ENCODE results near the gene PEX14. TPM values are rescaled to one million over a fixed set of nuclear protein-coding genes. Genes with fewer than 3 reads are reported as not detected.

PEX14 gene
- total and polyA plus RNA-seq, 2 donors (not counting 3 experiments of a cell fraction or from before 2014, with no cell fraction given), result 19.5 to 26.5 TPM

GRCh38 chr1:10671622-10672342, 197.0 kb downstream of the PEX14 start:
- FAIRE-seq (no peak), DNase-seq (ENCODE audit: low read depth, low spot score) (no peak)
- TF ChIP-seq, protein P1, sequence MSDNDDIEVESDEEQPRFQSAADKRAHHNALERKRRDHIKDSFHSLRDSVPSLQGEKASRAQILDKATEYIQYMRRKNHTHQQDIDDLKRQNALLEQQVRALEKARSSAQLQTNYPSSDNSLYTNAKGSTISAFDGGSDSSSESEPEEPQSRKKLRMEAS (IDR thresholded peaks at IDR 0.05; ENCODE audit: insufficient read depth, insufficient read length), result no peak
- TF ChIP-seq MYC (IDR thresholded peaks at IDR 0.05; ENCODE audit: low read depth, low read length) (no peak), FOS (IDR thresholded peaks at IDR 0.05; ENCODE audit: borderline replicate concordance, insufficient read depth, low read length) (no peak), JUN (IDR thresholded peaks at IDR 0.05; ENCODE audit: borderline replicate concordance, insufficient read depth, insufficient read length, low read depth) (no peak), EZH2 (IDR thresholded peaks at IDR 0.05; ENCODE audit: borderline replicate concordance, low read depth, low read length, severe bottlenecking) (no peak), GATA2 (IDR thresholded peaks at IDR 0.05; ENCODE audit: insufficient read depth, insufficient read length, low read depth, low read length) (no peak), POLR2A (IDR thresholded peaks at IDR 0.05; ENCODE audit: low read depth, low read length) (no peak), POLR2AphosphoS5 (IDR thresholded peaks at IDR 0.05; ENCODE audit: insufficient read depth, low read depth, low read length) (no peak)
- TF ChIP-seq, protein P2, sequence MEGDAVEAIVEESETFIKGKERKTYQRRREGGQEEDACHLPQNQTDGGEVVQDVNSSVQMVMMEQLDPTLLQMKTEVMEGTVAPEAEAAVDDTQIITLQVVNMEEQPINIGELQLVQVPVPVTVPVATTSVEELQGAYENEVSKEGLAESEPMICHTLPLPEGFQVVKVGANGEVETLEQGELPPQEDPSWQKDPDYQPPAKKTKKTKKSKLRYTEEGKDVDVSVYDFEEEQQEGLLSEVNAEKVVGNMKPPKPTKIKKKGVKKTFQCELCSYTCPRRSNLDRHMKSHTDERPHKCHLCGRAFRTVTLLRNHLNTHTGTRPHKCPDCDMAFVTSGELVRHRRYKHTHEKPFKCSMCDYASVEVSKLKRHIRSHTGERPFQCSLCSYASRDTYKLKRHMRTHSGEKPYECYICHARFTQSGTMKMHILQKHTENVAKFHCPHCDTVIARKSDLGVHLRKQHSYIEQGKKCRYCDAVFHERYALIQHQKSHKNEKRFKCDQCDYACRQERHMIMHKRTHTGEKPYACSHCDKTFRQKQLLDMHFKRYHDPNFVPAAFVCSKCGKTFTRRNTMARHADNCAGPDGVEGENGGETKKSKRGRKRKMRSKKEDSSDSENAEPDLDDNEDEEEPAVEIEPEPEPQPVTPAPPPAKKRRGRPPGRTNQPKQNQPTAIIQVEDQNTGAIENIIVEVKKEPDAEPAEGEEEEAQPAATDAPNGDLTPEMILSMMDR (IDR thresholded peaks at IDR 0.05; ENCODE audit: extremely low read depth in 1 of 2, insufficient read depth in 1 of 2, low read depth in 1 of 2, low read length in 2 of 2), result no peak
- Histone ChIP-seq H2AFZ (ENCODE audit: low read depth, low read length) (no peak overlapping the region), H3K4me1 (ENCODE audit: control insufficient read depth, extremely low read depth, insufficient read depth, low read length) (no peaks in the 10 kb centered on the region), H3K79me2 (ENCODE audit: control insufficient read depth, insufficient read depth, low read length) (no peaks in the 10 kb centered on the region), H3K36me3 (ENCODE audit: control insufficient read depth in 2 of 2, extremely low read depth in 1 of 2, insufficient read depth in 2 of 2, low read length in 2 of 2) (no peaks in the 10 kb centered on the region), H3K9me3 (replicated peaks; ENCODE audit: control insufficient read depth, insufficient read depth, low read length) (no peaks in the 10 kb centered on the region), H4K20me1 (replicated peaks; ENCODE audit: control insufficient read depth, extremely low read depth, insufficient read depth, low read length) (no peaks in the 10 kb centered on the region), H3K27ac (ENCODE audit: insufficient read depth, low read depth, low read length) (no peak overlapping the region), H3K9me1 (replicated peaks; ENCODE audit: control insufficient read depth, extremely low read depth, insufficient read depth, low read length) (no peaks in the 10 kb centered on the region), H3K9ac (replicated peaks; ENCODE audit: extremely low read depth, insufficient read depth, low read length) (no peak overlapping the region), H3K4me3 (replicated peaks in 1 of 3; ENCODE audit: insufficient read depth in 1 of 3, low read depth in 1 of 3, low read length in 3 of 3) (no peak overlapping the region), H3K4me2 (ENCODE audit: insufficient read depth, low read length) (no peak overlapping the region), H3K27me3 (ENCODE audit: control insufficient read depth in 2 of 2, insufficient read depth in 2 of 2, low read length in 2 of 2) (peaks cover 0 to 3% of the 10 kb centered on the region in 2 experiments)
- ChIA-PET POLR2A (no interaction called here), CTCF (no interaction called here)
- dilution Hi-C loops (cut with MboI; ENCODE audit: extremely low pct_ligation_motif_present, low sequenced_read_pairs), result no loop called here
- no TSS peak for BruUV-seq (replicated peaks)
- intact Hi-C loops (cut with micrococcal nuclease), result no loop called here

All from endothelial cell of umbilical vein (primary cell).